Osteoblast (primary cell): ENCODE results near the gene AMOTL1. TPM values are rescaled to one million over a fixed set of nuclear protein-coding genes. Genes with fewer than 3 reads are reported as not detected.
"Not testable (repeated sequence)": the region's sequence is repeated elsewhere in the genome, so short reads cannot be mapped to it uniquely, and the experiment has no call there.

Experiments used
- DNase-seq: peaks from one replicate; pipeline ENCODE4 v3.0.0; 2011; ENCODE audit warnings: low spot score, mixed read lengths; ENCODE audit not compliant: insufficient read length; ENCODE audit errors: missing footprints
- H2AFZ ChIP-seq: 2 replicates; pipeline ENCODE4 v1.6.0; 2011; ENCODE audit warnings: mild to moderate bottlenecking, low read length
- H3K27ac ChIP-seq: 2 replicates; pipeline ENCODE4 v1.5.1; 2011; ENCODE audit warnings: mild to moderate bottlenecking, low read depth, low read length, moderate library complexity
- H3K27me3 ChIP-seq: 2 replicates; pipeline ENCODE4 v1.6.0; 2012; ENCODE audit warnings: mild to moderate bottlenecking, control low read depth, inconsistent platforms, low read length, moderate library complexity; ENCODE audit not compliant: insufficient read depth
- H3K36me3 ChIP-seq: 2 replicates; pipeline ENCODE4 v1.5.1; 2011; ENCODE audit warnings: mild to moderate bottlenecking, low read length, control low read depth, moderate library complexity; ENCODE audit not compliant: insufficient read depth
- H3K4me1 ChIP-seq: 2 replicates; pipeline ENCODE4 v1.5.1; 2011; ENCODE audit warnings: mild to moderate bottlenecking, low read length, control low read depth, moderate library complexity; ENCODE audit not compliant: insufficient read depth
- H3K4me2 ChIP-seq: 2 replicates; pipeline ENCODE4 v1.6.0; 2011; ENCODE audit warnings: mild to moderate bottlenecking, low read length; ENCODE audit not compliant: insufficient read depth
- H3K4me3 ChIP-seq: fragments of 200-600 bp; sonication (generic); 3 replicates; pipeline ENCODE4 v1.5.1; 2012; ENCODE audit warnings: mild to moderate bottlenecking, low read length, inconsistent platforms; ENCODE audit not compliant: insufficient read depth
- H3K79me2 ChIP-seq: 2 replicates; pipeline ENCODE4 v1.6.0; 2012; ENCODE audit warnings: mild to moderate bottlenecking, low read length, control low read depth, inconsistent platforms; ENCODE audit not compliant: insufficient read depth
- H3K9me3 ChIP-seq: 2 replicates; pipeline ENCODE4 v1.5.1; 2011; ENCODE audit warnings: low read depth, low read length, control low read depth
- H4K20me1 ChIP-seq: 2 replicates; pipeline ENCODE4 v1.6.0; 2012; ENCODE audit warnings: mild to moderate bottlenecking, low read length, control low read depth; ENCODE audit not compliant: insufficient read depth
- total RNA-seq: library from RNA; depleted of rRNA; stranded (reverse); fragments of >200 nt; gene quantifications from 2 replicates; pipeline ENCODE4 v1.2.3, GENCODE V29; 2012
- TF ChIP-seq, protein P1 (sequence below): IDR thresholded peaks from 2 replicates; pipeline ENCODE4 v1.5.1; 2011; ENCODE audit warnings: mild to moderate bottlenecking, low read depth, low read length, moderate library complexity; ENCODE audit errors: extremely low read depth

Gene AMOTL1
- total RNA-seq, 1 donor, result 53.6 TPM

DNA sequence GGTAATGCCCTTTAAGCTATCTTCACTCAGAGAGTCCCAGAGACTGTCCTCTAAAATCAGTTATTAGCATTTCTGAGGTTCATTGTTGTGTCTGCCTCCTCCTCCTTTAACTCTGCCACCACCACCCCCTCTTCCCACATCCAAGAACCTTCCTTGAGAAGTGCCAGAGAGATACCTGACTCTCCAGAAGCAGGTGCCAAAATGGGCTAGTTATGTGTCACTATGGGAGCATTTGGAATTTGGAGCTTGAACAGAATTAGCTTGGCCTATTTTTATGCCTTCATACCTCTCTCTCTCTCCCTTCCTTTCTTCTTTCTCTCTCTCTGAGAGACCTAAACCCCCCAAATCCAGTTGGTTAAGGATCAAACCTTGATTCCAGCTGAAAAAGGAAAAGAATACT, 75.9 kb downstream of the AMOTL1 start:
- no peaks in the 10 kb centered on the region for H3K9me3 ChIP-seq
- TF ChIP-seq, protein P1, sequence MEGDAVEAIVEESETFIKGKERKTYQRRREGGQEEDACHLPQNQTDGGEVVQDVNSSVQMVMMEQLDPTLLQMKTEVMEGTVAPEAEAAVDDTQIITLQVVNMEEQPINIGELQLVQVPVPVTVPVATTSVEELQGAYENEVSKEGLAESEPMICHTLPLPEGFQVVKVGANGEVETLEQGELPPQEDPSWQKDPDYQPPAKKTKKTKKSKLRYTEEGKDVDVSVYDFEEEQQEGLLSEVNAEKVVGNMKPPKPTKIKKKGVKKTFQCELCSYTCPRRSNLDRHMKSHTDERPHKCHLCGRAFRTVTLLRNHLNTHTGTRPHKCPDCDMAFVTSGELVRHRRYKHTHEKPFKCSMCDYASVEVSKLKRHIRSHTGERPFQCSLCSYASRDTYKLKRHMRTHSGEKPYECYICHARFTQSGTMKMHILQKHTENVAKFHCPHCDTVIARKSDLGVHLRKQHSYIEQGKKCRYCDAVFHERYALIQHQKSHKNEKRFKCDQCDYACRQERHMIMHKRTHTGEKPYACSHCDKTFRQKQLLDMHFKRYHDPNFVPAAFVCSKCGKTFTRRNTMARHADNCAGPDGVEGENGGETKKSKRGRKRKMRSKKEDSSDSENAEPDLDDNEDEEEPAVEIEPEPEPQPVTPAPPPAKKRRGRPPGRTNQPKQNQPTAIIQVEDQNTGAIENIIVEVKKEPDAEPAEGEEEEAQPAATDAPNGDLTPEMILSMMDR, result no peak
- peaks cover 25% of the 10 kb centered on the region for H3K79me2 ChIP-seq
- H2AFZ ChIP-seq, result no peak overlapping the region
- no peak overlapping the region for H3K27ac ChIP-seq
- no peaks in the 10 kb centered on the region for H3K27me3 ChIP-seq
- H3K36me3 ChIP-seq, result peaks cover 10% of the 10 kb centered on the region
- peaks cover 5% of the 10 kb centered on the region for H4K20me1 ChIP-seq
- no peak for DNase-seq
- peaks cover 13% of the 10 kb centered on the region for H3K4me1 ChIP-seq
- no peak overlapping the region for H3K4me2 ChIP-seq
- H3K4me3 ChIP-seq, result no peak overlapping the region

DNA sequence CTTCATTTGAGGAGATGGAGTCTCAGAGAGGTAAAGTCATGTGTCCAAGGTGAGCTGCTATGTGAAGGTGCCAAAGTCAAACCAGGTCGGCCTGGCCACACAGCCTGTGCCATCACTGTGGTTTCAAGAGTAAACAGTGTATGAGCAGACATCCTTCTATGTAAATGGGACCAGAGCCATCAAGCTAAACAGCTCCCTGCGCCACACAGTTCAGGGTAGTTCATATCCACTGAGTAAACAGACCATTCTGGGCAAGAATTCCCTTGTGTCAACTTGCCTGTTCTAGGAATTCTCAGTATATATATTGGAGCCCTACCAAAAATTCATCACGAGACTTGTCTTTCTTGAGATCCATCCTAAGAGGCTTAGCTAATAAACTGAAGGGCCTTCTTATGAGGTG, 77.5 kb downstream of the AMOTL1 start:
- TF ChIP-seq, protein P1, result no peak
- peak overlapping the region; percentile 21 for H3K4me2 ChIP-seq
- peaks cover 5% of the 10 kb centered on the region for H4K20me1 ChIP-seq
- peaks cover 14% of the 10 kb centered on the region for H3K36me3 ChIP-seq
- peak overlapping the region; percentile 43 for H3K27ac ChIP-seq
- no peak overlapping the region for H3K4me3 ChIP-seq
- no peaks in the 10 kb centered on the region for H3K27me3 ChIP-seq
- H3K9me3 ChIP-seq, result no peaks in the 10 kb centered on the region
- H3K79me2 ChIP-seq, result peaks cover 22% of the 10 kb centered on the region
- DNase-seq, result no peak
- peaks cover 13% of the 10 kb centered on the region for H3K4me1 ChIP-seq
- no peak overlapping the region for H2AFZ ChIP-seq

DNA sequence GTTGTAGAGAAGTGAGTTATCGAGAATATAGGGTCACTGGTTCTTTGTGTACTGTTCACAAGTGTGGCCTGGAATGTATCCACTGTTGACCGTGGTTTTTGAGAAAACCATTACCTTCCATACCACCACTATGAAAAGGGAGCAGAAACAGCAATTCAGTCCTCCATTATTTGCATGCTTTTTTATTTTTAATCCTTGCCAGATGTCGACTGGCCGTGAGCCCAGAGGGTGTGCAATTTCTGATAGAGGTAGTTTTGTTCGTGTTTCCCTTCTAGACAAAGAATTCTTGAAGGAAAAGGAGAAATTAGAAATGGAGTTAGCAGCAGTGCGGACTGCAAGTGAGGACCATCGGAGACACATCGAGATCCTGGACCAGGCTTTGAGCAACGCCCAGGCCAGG, 81.7 kb downstream of the AMOTL1 start:
- no peak overlapping the region for H3K4me2 ChIP-seq
- H2AFZ ChIP-seq, result no peak overlapping the region
- peaks cover 13% of the 10 kb centered on the region for H3K4me1 ChIP-seq
- H3K27me3 ChIP-seq, result no peaks in the 10 kb centered on the region
- TF ChIP-seq, protein P1, result no peak
- no peak for DNase-seq
- no peak overlapping the region for H3K4me3 ChIP-seq
- H3K27ac ChIP-seq, result no peak overlapping the region
- H3K36me3 ChIP-seq, result peaks cover 41% of the 10 kb centered on the region
- peaks cover 22% of the 10 kb centered on the region for H3K79me2 ChIP-seq
- no peaks in the 10 kb centered on the region for H3K9me3 ChIP-seq
- H4K20me1 ChIP-seq, result peaks cover 5% of the 10 kb centered on the region

DNA sequence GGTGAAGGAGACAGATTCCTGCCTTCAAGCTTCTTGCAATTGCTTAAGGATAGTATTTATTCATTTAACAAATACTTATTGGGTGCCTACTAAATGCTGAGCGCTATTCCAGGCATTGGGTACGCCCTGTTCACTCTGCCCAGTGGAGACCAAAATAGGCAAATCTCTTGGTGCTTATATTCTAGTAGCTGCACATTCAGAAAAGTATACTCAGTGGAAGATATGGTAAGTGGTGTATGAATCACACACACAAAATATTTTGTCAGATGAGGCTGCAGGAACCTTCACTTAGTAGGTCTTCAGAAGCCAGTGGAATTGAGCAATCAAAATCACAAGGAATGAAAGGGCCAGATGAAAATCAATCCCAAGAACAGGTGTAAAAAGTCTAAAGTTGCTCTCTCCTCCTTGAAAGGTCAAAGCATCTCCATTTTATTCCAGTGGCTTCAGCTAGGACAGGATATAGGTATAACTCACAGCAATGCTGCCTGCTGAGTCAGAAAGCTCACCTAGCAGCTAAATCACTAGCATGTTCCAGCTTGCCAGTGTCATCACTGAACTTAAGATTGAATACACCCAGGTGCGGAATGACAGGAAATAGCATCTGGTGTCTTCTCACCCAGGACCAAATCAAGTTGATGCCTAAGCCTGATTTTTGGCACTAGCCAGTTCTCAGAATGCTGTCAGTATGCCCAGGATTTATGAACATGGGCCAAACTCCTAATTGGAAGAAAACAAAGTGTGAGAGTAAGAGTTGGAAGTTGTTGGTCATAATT, 83.9 kb downstream of the AMOTL1 start:
- Histone ChIP-seq H3K27me3 (no peaks in the 10 kb centered on the region), H3K36me3 (peaks cover 58% of the 10 kb centered on the region), H3K4me2 (no peak overlapping the region), H3K4me1 (peaks cover 12% of the 10 kb centered on the region), H3K79me2 (peaks cover 17% of the 10 kb centered on the region), H3K27ac (no peak overlapping the region), H3K4me3 (no peak overlapping the region), H2AFZ (no peak overlapping the region), H3K9me3 (no peaks in the 10 kb centered on the region), H4K20me1 (no peaks in the 10 kb centered on the region)
- TF ChIP-seq, protein P1, result no peak
- DNase-seq, result no peak

DNA sequence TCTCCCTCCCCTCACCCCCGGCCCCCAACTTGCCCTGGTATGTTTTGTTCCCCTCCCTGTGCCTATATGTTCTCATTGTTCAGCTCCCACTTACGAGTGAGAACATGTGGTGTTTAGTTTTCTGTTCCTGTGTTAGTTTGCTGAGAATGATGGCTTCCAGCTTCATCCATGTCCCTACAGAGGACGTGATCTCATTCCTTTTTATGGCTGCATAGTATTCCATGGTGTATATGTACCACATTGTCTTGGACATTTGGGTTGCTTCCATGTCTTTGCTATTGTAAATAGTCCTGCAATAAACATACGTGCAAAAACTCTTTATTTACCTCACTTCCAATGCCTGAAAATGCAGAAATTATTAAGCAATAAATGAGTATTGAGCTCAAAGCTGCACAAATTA, 85.1 kb downstream of the AMOTL1 start:
- not testable (repeated sequence) for H3K4me2 ChIP-seq, H3K27me3 ChIP-seq, H3K4me3 ChIP-seq, H4K20me1 ChIP-seq, H3K79me2 ChIP-seq, H3K9me3 ChIP-seq, H3K27ac ChIP-seq, DNase-seq, H2AFZ ChIP-seq
- H3K36me3 ChIP-seq, result peaks cover 70% of the 10 kb centered on the region
- H3K4me1 ChIP-seq, result peaks cover 12% of the 10 kb centered on the region
